Neural cell (in vitro differentiated cells): ENCODE data around the gene TOMM40. TPM values are rescaled to one million over a fixed set of nuclear protein-coding genes. Genes with fewer than 3 reads are reported as not detected.

Source experiments
- H2AFZ ChIP-seq: fragments of 200-600, 300-800 bp; sonication (generic), shearing (Covaris generic); 2 replicates; pipeline ENCODE4 v1.6.0; 2014; ENCODE audit warnings: low read depth, mild to moderate bottlenecking, antibody characterized with exemption, low read length, moderate library complexity
- H3F3A ChIP-seq: fragments of 200-600 bp; shearing (Covaris generic); 2 replicates; pipeline ENCODE4 v1.6.1; 2016; ENCODE audit warnings: mild to moderate bottlenecking, moderate library complexity, mixed read lengths, antibody characterized with exemption, low read length; ENCODE audit not compliant: insufficient read depth, poor library complexity, severe bottlenecking
- H3K27ac ChIP-seq: fragments of 200-600, 300-800 bp; sonication (generic), shearing (Covaris generic); 2 replicates; pipeline ENCODE4 v1.5.1; 2014; ENCODE audit warnings: mild to moderate bottlenecking, low read length, moderate library complexity
- H3K27me3 ChIP-seq: fragments of 300-800, 200-600 bp; sonication (generic), shearing (Covaris generic); 2 replicates; pipeline ENCODE4 v1.6.0; 2014; ENCODE audit warnings: mild to moderate bottlenecking, low read depth, low read length, moderate library complexity; ENCODE audit not compliant: insufficient read depth
- H3K36me3 ChIP-seq: fragments of 300-800, 200-600 bp; sonication (generic), shearing (Covaris generic); 2 replicates; pipeline ENCODE4 v1.5.1; 2014; ENCODE audit warnings: mild to moderate bottlenecking, antibody characterized with exemption, low read length, moderate library complexity; ENCODE audit not compliant: insufficient read depth
- H3K4me2 ChIP-seq: fragments of 300-800, 200-600 bp; sonication (generic), shearing (Covaris generic); 2 replicates; pipeline ENCODE4 v1.6.0; 2014; ENCODE audit warnings: mild to moderate bottlenecking, low read length
- H3K4me3 ChIP-seq: fragments of 300-800, 200-600 bp; sonication (generic), shearing (Covaris generic); 2 replicates; pipeline ENCODE4 v1.5.1; 2014; ENCODE audit warnings: mild to moderate bottlenecking, low read length, moderate library complexity
- H3K79me2 ChIP-seq: fragments of 200-600 bp; shearing (Covaris generic); replicated peaks from 2 replicates; pipeline ENCODE4 v1.6.0; 2014; ENCODE audit warnings: mild to moderate bottlenecking, low read length, moderate library complexity; ENCODE audit not compliant: insufficient read depth
- H3K9ac ChIP-seq: fragments of 300-800, 200-600 bp; sonication (generic), shearing (Covaris generic); 2 replicates; pipeline ENCODE4 v1.6.1; 2016; ENCODE audit warnings: mild to moderate bottlenecking, low read length, mixed read lengths
- H3K9me2 ChIP-seq: fragments of 200-600 bp; shearing (Covaris generic); 2 replicates; pipeline ENCODE4 v1.6.1; 2016; ENCODE audit warnings: mild to moderate bottlenecking, low read length, mixed read lengths; ENCODE audit not compliant: insufficient read depth
- H3K9me3 ChIP-seq: fragments of 200-600, 300-800 bp; sonication (generic), shearing (Covaris generic); 2 replicates; pipeline ENCODE4 v1.6.1; 2016; ENCODE audit warnings: mild to moderate bottlenecking, mixed run types, low read length, moderate library complexity, mixed read lengths
- H4K20me1 ChIP-seq: fragments of 200-600 bp; shearing (Covaris generic); 2 replicates; pipeline ENCODE4 v1.6.1; 2016; ENCODE audit warnings: mild to moderate bottlenecking, mixed run types; ENCODE audit not compliant: insufficient read depth
- CTCF ChIP-seq: fragments of 450-650 bp; IDR thresholded peaks from 2 replicates; pipeline ENCODE4 v1.5.1; 2014; ENCODE audit warnings: antibody characterized with exemption, mild to moderate bottlenecking, moderate library complexity; ENCODE audit not compliant: poor library complexity, severe bottlenecking
- EP300 ChIP-seq: fragments of 450-650 bp; conservative IDR thresholded peaks from 2 replicates; pipeline ENCODE4 v1.6.1; 2014; ENCODE audit warnings: antibody characterized with exemption, mild to moderate bottlenecking, moderate library complexity; ENCODE audit not compliant: poor library complexity, severe bottlenecking
- EZH2 ChIP-seq: fragments of 200-600, 300-800 bp; shearing (Covaris generic), sonication (generic); IDR thresholded peaks from 2 replicates; pipeline ENCODE4 v1.6.1; 2014; ENCODE audit warnings: antibody characterized with exemption, low read length, borderline replicate concordance, mild to moderate bottlenecking; ENCODE audit not compliant: insufficient read depth, poor library complexity, severe bottlenecking
- MXI1 ChIP-seq: fragments of 450-650 bp; conservative IDR thresholded peaks from 2 replicates; pipeline ENCODE4 v1.6.1; 2014; ENCODE audit warnings: antibody characterized with exemption, mild to moderate bottlenecking; ENCODE audit not compliant: poor library complexity, severe bottlenecking
- POLR2AphosphoS5 ChIP-seq: IDR thresholded peaks from 2 replicates; pipeline ENCODE4 v1.6.1; 2012
- RAD21 ChIP-seq: fragments of 450-650 bp; conservative IDR thresholded peaks from 2 replicates; pipeline ENCODE4 v1.6.1; 2014; ENCODE audit warnings: antibody characterized with exemption, mild to moderate bottlenecking, moderate library complexity
- REST ChIP-seq: IDR thresholded peaks from 2 replicates; pipeline ENCODE4 v1.6.1; 2012; ENCODE audit warnings: borderline replicate concordance
- SMC3 ChIP-seq: fragments of 450-650 bp; conservative IDR thresholded peaks from 2 replicates; pipeline ENCODE4 v1.6.1; 2014; ENCODE audit warnings: antibody characterized with exemption, mild to moderate bottlenecking, moderate library complexity; ENCODE audit not compliant: poor library complexity
- TAF1 ChIP-seq: IDR thresholded peaks from 2 replicates; pipeline ENCODE4 v1.6.1; 2012; ENCODE audit warnings: low read depth
- polyA plus RNA-seq: library from polyadenylated mRNA; depleted of rRNA; stranded (reverse); fragments of >200 nt; gene quantifications from 2 replicates; pipeline ENCODE4 v1.2.3, GENCODE V29; 2014

TOMM40 gene
- polyA plus RNA-seq, 1 donor from 2014 or later, result 48.4 TPM

GRCh38 chr19:44871809-44872208, 19.2 kb upstream of the TOMM40 start:
- Histone ChIP-seq H3K9ac (no peak overlapping the region), H3K4me3 (no peak overlapping the region), H3K4me2 (no peak overlapping the region), H2AFZ (no peak overlapping the region), H3K27ac (no peak overlapping the region), H3K9me3 (no peaks in the 10 kb centered on the region), H3K36me3 (no peaks in the 10 kb centered on the region), H3K79me2 (no peaks in the 10 kb centered on the region), H3F3A (no peaks in the 10 kb centered on the region), H3K27me3 (no peaks in the 10 kb centered on the region), H3K9me2 (no peaks in the 10 kb centered on the region), H4K20me1 (no peaks in the 10 kb centered on the region)
- no peak for TF ChIP-seq MXI1
- no peak for TF ChIP-seq RAD21
- no peak for TF ChIP-seq CTCF
- no peak for TF ChIP-seq EZH2
- no peak for TF ChIP-seq SMC3
- no peak for TF ChIP-seq POLR2AphosphoS5
- TF ChIP-seq REST, result no peak
- no peak for TF ChIP-seq TAF1
- TF ChIP-seq EP300, result no peak

- no peaks in the 10 kb centered on the region for H3K9me2 ChIP-seq
- H3K9ac ChIP-seq, result no peak overlapping the region
- H3K27ac ChIP-seq, result no peak overlapping the region
- H3K9me3 ChIP-seq, result no peaks in the 10 kb centered on the region
- H2AFZ ChIP-seq, result no peak overlapping the region
- H3K4me2 ChIP-seq, result no peak overlapping the region
- no peak overlapping the region for H3K4me3 ChIP-seq
- H4K20me1 ChIP-seq, result no peaks in the 10 kb centered on the region
- no peaks in the 10 kb centered on the region for H3K27me3 ChIP-seq
- H3F3A ChIP-seq, result no peaks in the 10 kb centered on the region
- no peaks in the 10 kb centered on the region for H3K79me2 ChIP-seq
- no peaks in the 10 kb centered on the region for H3K36me3 ChIP-seq
- TF ChIP-seq SMC3 (no peak), REST (no peak), EZH2 (no peak), POLR2AphosphoS5 (no peak), RAD21 (no peak), MXI1 (no peak), TAF1 (no peak), CTCF (no peak), EP300 (no peak)
Measured at GRCh38 chr19:44872661-44873060, 18.4 kb upstream of the TOMM40 start.
